Right lobe of liver (tissue), 6 donors: Measurements from ENCODE around the gene NPLOC4. TPM values are rescaled to one million over a fixed set of nuclear protein-coding genes. Genes with fewer than 3 reads are reported as not detected.

Source experiments
- ATAC-seq, 4 donors: fragments of 200-7000 bp; cut with Tn5 transposase; one replicate each; pipeline ENCODE4 v1.9.1; 2020; ENCODE audit warnings: mild to moderate bottlenecking in 4 of 4, moderate library complexity in 4 of 4
- DNase-seq, 3 donors: peaks; one replicate each; pipeline ENCODE4 v3.0.0-alpha.2; 2020
- H3K27ac ChIP-seq, 3 donors: fragments of 200-600 bp; one replicate each; pipeline ENCODE4 v1.8.0; 2022
- H3K27me3 ChIP-seq, 2 donors: fragments of 200-600 bp; one replicate each; pipeline ENCODE4 v1.8.0; 2022
- H3K36me3 ChIP-seq, 4 donors: fragments of 200-600 bp; sonication (generic) in 1 of 4; one replicate each; pipeline versions ENCODE4 v1.5.1 to v1.8.0; 2017 to 2022; ENCODE audit warnings: control low read depth in 1 of 4
- H3K4me1 ChIP-seq, 4 donors: fragments of 200-600 bp; sonication (generic) in 1 of 4; one replicate each; pipeline versions ENCODE4 v1.5.1 to v1.8.0; 2017 to 2022; ENCODE audit warnings: control low read depth in 1 of 4
- H3K4me3 ChIP-seq, 3 donors: fragments of 200-600 bp; one replicate each; pipeline ENCODE4 v1.8.0; 2022
- H3K9me3 ChIP-seq, 4 donors: fragments of 200-600 bp; sonication (generic) in 1 of 4; one replicate each; pipeline versions ENCODE4 v1.5.1 to v1.8.0; 2017 to 2022; ENCODE audit warnings: control low read depth in 1 of 4
- POLR2A ChIP-seq: fragments of 450-650 bp; IDR thresholded peaks from one replicate; pipeline ENCODE4 v1.6.1; 2017; ENCODE audit warnings: antibody characterized with exemption, mild to moderate bottlenecking
- WGBS: methylation state at CpG from one replicate; pipeline ENCODE4 v1.1.6; 2018; ENCODE audit warnings: low coverage, low lambda C conversion rate; ENCODE audit not compliant: insufficient coverage; ENCODE audit errors: missing lambda C conversion rate; 5-methylcytosine and 5-hydroxymethylcytosine counted together
- intact Hi-C, 2 donors: fragments of 100-400 bp; cut with DNase I; formaldehyde crosslinking; loops; one replicate each; pipeline versions ENCODE4 v1.11.2 to v1.14.1; 2022
- total RNA-seq, 6 experiments: library from RNA; depleted of rRNA in 2 of 6; stranded (reverse); fragments of >200 nt in 2 of 6; fragmentation: NEBNext Ultra II Directional in 3 of 6; extraction: Animal tissue kit (Norgen Biotek cat#: 25700) in 3 of 6; gene quantifications; one replicate each; pipeline versions ENCODE4 v1.1.0 to v1.2.4, GENCODE V29; 2016 to 2023
- TF ChIP-seq, protein P1 (sequence below), 4 donors: fragments of 200-600 bp in 3 of 4; fragments of 450-650 bp in 1 of 4; IDR thresholded peaks; one replicate each; pipeline versions ENCODE4 v1.5.1 to v1.8.0; 2016 to 2022; ENCODE audit warnings: antibody characterized with exemption in 4 of 4, mild to moderate bottlenecking in 2 of 4
- donor health status: DM: no; HTN: yes; CAD: no.
- donor health status: DM: no; HTN: no; CAD: no.
- donor health status: DM: no; HTN: no; CAD: no.
- donor health status: DM: no; HTN: yes; CAD: no.
- donor health status: DM: no; HTN: yes; CAD: no.

The NPLOC4 gene
- total RNA-seq, 6 experiments from 2014 or later = 46.5 to 63.2 (median 55.8) TPM

DNA sequence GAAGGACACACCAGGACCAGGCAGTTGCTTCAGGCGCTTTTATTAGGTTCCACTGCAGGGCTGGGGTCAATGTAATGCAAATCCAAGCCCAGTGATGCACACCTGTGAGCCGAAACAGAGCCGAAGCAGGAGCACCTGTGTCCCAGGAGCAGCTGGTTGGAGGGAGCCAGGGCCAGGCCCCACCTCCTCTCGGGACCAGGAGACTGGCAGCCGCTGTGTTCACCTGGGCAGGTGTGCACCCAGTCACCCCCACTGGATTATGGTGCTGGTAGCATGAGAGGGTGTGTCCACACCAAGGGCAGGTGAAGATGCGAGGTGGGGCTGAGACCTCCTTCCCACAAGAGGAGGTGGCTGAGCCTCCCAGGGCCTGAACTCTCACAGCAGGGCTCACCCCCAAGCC lies 80.0 kb downstream of the NPLOC4 start:
- Histone ChIP-seq H3K36me3 (peaks cover 0 to 33% (median 19%) of the 10 kb centered on the region in 4 donors), H3K4me3 (no peak overlapping the region), H3K9me3 (no peaks in the 10 kb centered on the region), H3K27me3 (no peaks in the 10 kb centered on the region), H3K4me1 (peaks cover 0 to 11% (median 4%) of the 10 kb centered on the region in 4 donors), H3K27ac (no peak overlapping the region)
- no CpG with 5 or more reads among the region's 6 CpGs for WGBS
- no peak for DNase-seq
- no peak for ATAC-seq
- TF ChIP-seq POLR2A = no peak
- TF ChIP-seq, protein P1, sequence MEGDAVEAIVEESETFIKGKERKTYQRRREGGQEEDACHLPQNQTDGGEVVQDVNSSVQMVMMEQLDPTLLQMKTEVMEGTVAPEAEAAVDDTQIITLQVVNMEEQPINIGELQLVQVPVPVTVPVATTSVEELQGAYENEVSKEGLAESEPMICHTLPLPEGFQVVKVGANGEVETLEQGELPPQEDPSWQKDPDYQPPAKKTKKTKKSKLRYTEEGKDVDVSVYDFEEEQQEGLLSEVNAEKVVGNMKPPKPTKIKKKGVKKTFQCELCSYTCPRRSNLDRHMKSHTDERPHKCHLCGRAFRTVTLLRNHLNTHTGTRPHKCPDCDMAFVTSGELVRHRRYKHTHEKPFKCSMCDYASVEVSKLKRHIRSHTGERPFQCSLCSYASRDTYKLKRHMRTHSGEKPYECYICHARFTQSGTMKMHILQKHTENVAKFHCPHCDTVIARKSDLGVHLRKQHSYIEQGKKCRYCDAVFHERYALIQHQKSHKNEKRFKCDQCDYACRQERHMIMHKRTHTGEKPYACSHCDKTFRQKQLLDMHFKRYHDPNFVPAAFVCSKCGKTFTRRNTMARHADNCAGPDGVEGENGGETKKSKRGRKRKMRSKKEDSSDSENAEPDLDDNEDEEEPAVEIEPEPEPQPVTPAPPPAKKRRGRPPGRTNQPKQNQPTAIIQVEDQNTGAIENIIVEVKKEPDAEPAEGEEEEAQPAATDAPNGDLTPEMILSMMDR (IDR thresholded peaks at IDR 0.05) = no peak
- intact Hi-C loops = no loop called here

DNA sequence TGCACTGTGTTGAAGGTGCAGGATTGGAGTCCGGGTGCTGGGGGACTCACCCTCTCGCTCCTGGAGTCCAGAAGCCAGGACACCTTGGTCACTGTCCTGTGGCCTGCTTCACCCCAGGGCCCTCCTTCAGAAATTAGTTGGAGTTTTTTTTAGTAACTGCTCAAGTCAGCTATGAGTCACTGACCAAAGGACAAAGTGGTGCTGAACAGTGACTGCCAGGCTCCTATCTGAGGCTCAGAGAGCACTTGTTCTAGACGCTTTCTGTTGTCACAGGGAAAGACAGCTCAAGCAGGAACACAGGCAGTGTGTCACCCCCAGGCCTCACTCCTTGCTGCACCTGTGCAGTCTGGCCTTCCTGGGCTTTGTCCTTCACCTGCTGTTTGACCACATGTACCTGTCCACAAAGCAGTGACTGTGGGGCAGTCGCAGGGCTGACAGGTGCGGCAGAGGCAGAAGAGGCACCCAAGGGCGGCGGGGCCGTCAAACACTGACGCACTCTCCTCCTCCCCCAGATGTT lies 80.7 kb downstream of the NPLOC4 start:
- no peak for DNase-seq
- intact Hi-C loops = no loop called here
- Histone ChIP-seq H3K36me3 (peaks cover 0 to 27% (median 16%) of the 10 kb centered on the region in 4 donors), H3K4me3 (no peak overlapping the region), H3K27me3 (no peaks in the 10 kb centered on the region), H3K27ac (no peak overlapping the region), H3K9me3 (no peaks in the 10 kb centered on the region), H3K4me1 (peaks cover 0 to 15% (median 5%) of the 10 kb centered on the region in 4 donors)
- 83% methylated on average over 8 of the region's 9 CpGs for WGBS
- TF ChIP-seq, protein P1 (IDR thresholded peaks at IDR 0.05) = no peak
- TF ChIP-seq POLR2A = no peak
- ATAC-seq = peak in 1 of 4 donors; percentile 3

DNA sequence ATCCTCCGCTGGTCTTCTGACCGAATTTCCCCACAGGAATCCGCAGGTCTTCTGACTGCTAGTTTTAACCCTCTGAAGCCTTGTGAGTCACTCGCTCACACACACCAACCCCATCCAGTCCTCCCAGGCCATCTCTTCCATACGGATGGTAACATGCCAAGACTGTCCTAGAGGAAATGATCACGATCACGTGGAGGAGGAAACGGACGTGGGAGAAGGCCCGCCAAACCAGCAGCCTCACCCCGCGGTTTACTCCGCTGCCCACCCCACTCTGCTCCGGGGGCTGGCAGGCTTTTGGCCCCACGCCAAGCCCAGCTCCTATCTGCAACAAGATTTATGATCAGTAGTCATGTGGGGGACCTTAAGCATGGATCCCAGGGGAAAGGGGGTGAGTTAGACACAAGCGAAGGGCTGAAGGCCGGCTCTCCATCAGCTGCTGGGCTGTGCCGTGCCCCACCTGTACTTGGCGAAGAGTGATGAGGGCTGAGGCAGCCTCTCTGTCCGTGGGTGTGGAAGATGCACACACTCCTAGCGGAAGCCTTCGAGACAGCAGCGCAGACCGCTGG lies 83.2 kb downstream of the NPLOC4 start:
- intact Hi-C loops = loop anchor here in 1 of 2 donors (5.0 kb wide), 1 partner anchor 49 kb away; no protein-coding TSS in a partner anchor
- 34% methylated on average over 15 of the region's 24 CpGs for WGBS
- ATAC-seq (no peak), DNase-seq (no peak)
- Histone ChIP-seq H3K27ac (peak overlapping the region in 1 of 3 donors; percentile 80), H3K27me3 (no peaks in the 10 kb centered on the region), H3K4me1 (peaks cover 0 to 27% (median 7%) of the 10 kb centered on the region in 4 donors), H3K9me3 (no peaks in the 10 kb centered on the region), H3K36me3 (peaks cover 0 to 6% (median 3%) of the 10 kb centered on the region in 4 donors), H3K4me3 (peak overlapping the region in 1 of 3 donors; percentile 94)
- TF ChIP-seq POLR2A = no peak
- TF ChIP-seq, protein P1 (IDR thresholded peaks at IDR 0.05) = no peak

DNA sequence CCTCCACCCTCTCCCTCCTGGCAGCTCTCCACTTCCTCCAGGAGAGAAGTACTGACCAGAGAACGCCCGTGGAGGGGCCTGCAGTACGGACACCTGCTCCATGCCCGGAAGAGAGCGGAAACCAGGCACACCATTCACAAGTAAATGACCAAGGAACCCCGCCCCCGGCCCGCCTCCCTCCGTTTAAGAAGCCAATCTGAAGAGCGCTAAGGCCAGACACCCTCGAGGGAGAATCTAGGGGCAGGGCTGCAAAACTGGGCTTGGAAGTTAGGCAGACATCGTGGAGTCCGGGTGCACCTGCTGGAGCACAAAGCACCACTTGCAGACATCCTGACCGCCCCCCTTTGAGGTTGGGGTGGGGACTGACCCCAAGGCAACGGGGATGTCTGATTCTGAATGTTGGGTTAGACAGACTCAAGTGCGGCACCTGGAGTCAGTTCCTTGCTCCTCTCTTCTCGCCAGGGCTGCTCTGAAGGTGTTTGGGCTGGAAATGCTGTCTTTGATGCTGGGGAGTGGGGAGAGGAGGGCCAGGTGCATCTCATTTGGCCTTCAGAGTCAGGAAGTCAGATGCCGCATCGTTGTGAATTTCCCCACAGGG lies 83.8 kb downstream of the NPLOC4 start:
- Histone ChIP-seq H3K36me3 (peaks cover 0 to under 1% (median 0%) of the 10 kb centered on the region in 4 donors), H3K27ac (peak overlapping the region; percentile 60 to 80 (median 68)), H3K9me3 (no peaks in the 10 kb centered on the region), H3K27me3 (no peaks in the 10 kb centered on the region), H3K4me1 (peaks cover 0 to 27% (median 7%) of the 10 kb centered on the region in 4 donors), H3K4me3 (peak overlapping the region; percentile 81 to 94 (median 87))
- intact Hi-C loops = loop anchor here in 1 of 2 donors (5.0 kb wide), 1 partner anchor 49 kb away; no protein-coding TSS in a partner anchor
- ATAC-seq = peak; percentile 7 to 31 (median 15)
- TF ChIP-seq, protein P1 (IDR thresholded peaks at IDR 0.05) = no peak
- no peak for TF ChIP-seq POLR2A
- 0% methylated on average over 2 of the region's 19 CpGs for WGBS
- peak in 2 of 3 donors; percentile 55 to 63 for DNase-seq
